ENCODE data around the gene BUD23. TPM values are rescaled to one million over a fixed set of nuclear protein-coding genes. Genes with fewer than 3 reads are reported as not detected.

BUD23 gene
- total and polyA plus RNA-seq, 9 of the 15 experiments (the other 6 are each of a cell fraction or from before 2014, with no cell fraction given), result 79.5 to 270 (median 150) TPM

- no peak for TF ChIP-seq ZNF561 (CRISPR knock-in tag; conservative IDR thresholded peaks at IDR 0.05)
- peak; percentile 53 for TF ChIP-seq FIP1L1 (IDR thresholded peaks at IDR 0.05; ENCODE audit: low read depth, low read length, poor library complexity, severe bottlenecking)
- TF ChIP-seq KDM5B (IDR thresholded peaks at IDR 0.05; ENCODE audit: insufficient replicate concordance, low read depth, low read length), result peak; percentile 86
- TF ChIP-seq BMI1 (IDR thresholded peaks at IDR 0.05; ENCODE audit: low read length), result no peak
- 0 out of 2 replicates have a peak, but pooled peaks have one; percentile 1 for TF ChIP-seq ZNF316 (IDR thresholded peaks at IDR 0.05)
- peak; percentile 63; the same call in 1 of the 2 replicates for TF ChIP-seq ELF2 (CRISPR knock-in tag; IDR thresholded peaks at IDR 0.05)
- no peak for TF ChIP-seq SMARCA5 (IDR thresholded peaks at IDR 0.05)
- no peak for TF ChIP-seq PPARD (CRISPR knock-in tag; IDR thresholded peaks at IDR 0.05)
- TF ChIP-seq GABPB1 (CRISPR knock-in tag; IDR thresholded peaks at IDR 0.05), result peak; percentile 37; the same call in 1 of the 2 replicates
- TF ChIP-seq CHAMP1 (IDR thresholded peaks at IDR 0.05), result no peak
- no peak for TF ChIP-seq ZNF584 (CRISPR knock-in tag; IDR thresholded peaks at IDR 0.05; ENCODE audit: low read depth)
- no peak for TF ChIP-seq ZC3H8 (IDR thresholded peaks at IDR 0.05)
- TF ChIP-seq DDX20 (tag; IDR thresholded peaks at IDR 0.05; ENCODE audit: low read depth), result no peak
- no peak for TF ChIP-seq ZNF780A (CRISPR knock-in tag; IDR thresholded peaks at IDR 0.05)
- TF ChIP-seq ZNF274 (IDR thresholded peaks at IDR 0.05; ENCODE audit: borderline replicate concordance, low read depth, low read length), result no peak; the same call in 1 of the 2 replicates
- peak; percentile 92 for TF ChIP-seq ATF2 (CRISPR knock-in tag; IDR thresholded peaks at IDR 0.05)
- no peak for TF ChIP-seq BRF2 (IDR thresholded peaks at IDR 0.05; ENCODE audit: borderline replicate concordance, insufficient read depth, insufficient read length)
- TF ChIP-seq THAP7 (CRISPR knock-in tag; IDR thresholded peaks at IDR 0.05), result no peak; the same call in 1 of the 2 replicates
- TF ChIP-seq MCM5 (IDR thresholded peaks at IDR 0.05; ENCODE audit: low read depth), result no peak
- TF ChIP-seq ETS2 (tag; IDR thresholded peaks at IDR 0.05; ENCODE audit: borderline replicate concordance, poor library complexity, severe bottlenecking), result no peak
- TF ChIP-seq PTBP1 (IDR thresholded peaks at IDR 0.05; ENCODE audit: low read depth, low read length), result no peak
- peak; percentile 93 for TF ChIP-seq SUPT5H (IDR thresholded peaks at IDR 0.05)
- TF ChIP-seq EZH2 (IDR thresholded peaks at IDR 0.05; ENCODE audit: borderline replicate concordance, low read depth, low read length), result no peak
- peak; percentile 95 for TF ChIP-seq CTBP1 (IDR thresholded peaks at IDR 0.05; ENCODE audit: borderline replicate concordance)
- TF ChIP-seq CBX5 (IDR thresholded peaks at IDR 0.05; ENCODE audit: borderline replicate concordance, low read depth), result no peak
Observed at GRCh38 chr7:73738612-73739386, 55.4 kb downstream of the BUD23 start, which contains the start of gene ABHD11 (continued).
